ENCODE results near the gene SCARF1.

DNA sequence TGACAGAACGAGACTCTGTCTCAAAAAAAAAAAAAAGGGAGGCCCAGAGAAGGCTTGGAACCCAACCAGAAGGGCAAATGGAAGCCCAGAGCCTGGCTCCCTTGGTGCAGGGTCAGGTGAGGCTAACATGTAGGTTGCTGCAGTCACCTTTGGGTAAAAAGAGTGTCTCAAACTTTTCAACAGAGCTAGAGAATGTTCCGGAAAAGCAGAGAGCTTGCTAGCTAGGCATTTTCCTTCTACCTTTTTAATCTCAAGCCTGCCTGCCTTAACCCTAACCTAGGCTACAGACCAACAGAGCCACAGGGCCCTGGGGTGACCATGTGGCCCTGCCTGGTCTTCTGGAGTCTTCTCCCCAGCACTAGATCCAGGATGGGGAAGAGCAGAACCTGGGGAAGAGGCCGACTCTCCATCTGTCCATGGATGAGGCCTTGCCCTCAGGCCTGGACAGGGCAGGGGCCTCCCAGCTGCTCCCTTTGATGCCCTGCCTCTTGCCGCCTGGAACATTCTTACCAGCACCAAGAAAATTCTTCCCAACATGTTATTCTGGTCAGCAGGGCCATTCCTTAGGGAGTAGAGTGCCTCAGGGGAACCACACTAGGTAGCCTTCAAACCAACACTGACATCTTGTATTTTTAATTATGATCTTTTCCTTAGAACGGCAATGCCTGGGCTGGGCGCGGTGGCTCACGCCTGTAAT lies 47.0 kb downstream of the SCARF1 start:
- TF ChIP-seq CTCF (IDR thresholded peaks at IDR 0.05; ENCODE audit: low read depth, low read length) (no peak), POLR2A (IDR thresholded peaks at IDR 0.05; ENCODE audit: extremely low read depth, insufficient read length) (no peak), MYC (IDR thresholded peaks at IDR 0.05; ENCODE audit: low read depth, low read length) (no peak)
- TF ChIP-seq, protein P1, sequence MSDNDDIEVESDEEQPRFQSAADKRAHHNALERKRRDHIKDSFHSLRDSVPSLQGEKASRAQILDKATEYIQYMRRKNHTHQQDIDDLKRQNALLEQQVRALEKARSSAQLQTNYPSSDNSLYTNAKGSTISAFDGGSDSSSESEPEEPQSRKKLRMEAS (IDR thresholded peaks at IDR 0.05; ENCODE audit: low read depth, low read length): no peak

Measured in NB4 (cell line).